IMR-90 (cell line): ENCODE data around the gene SERPINB2. TPM values are rescaled to one million over a fixed set of nuclear protein-coding genes. Genes with fewer than 3 reads are reported as not detected.

Experiments
- ATAC-seq: fragments of 200-7000 bp; cut with Tn5 transposase; 2 replicates; pipeline ENCODE4 v1.9.1; 2020; ENCODE audit warnings: low read depth, mild to moderate bottlenecking, moderate library complexity
- BruUV-seq: library from RNA; stranded (reverse); fragments of 400-500 nt; replicated peaks from 2 replicates; lab custom pipeline; 2021; lab: Mats Ljungman, UMichigan
- CTCF ChIA-PET: fragments of 300-600 bp; formaldehyde crosslinking; extraction: SDS; loops from one replicate; lab custom pipeline; 2021; ENCODE audit warnings: antibody characterized with exemption; lab: Yijun Ruan, JAX
- POLR2A ChIA-PET: fragments of 300-600 bp; sonication (Branson Sonifier 250); formaldehyde crosslinking; loops from one replicate; lab custom pipeline; 2022; ENCODE audit warnings: antibody characterized with exemption; ENCODE audit not compliant: unreplicated experiment; lab: Charles Lee
- DNase-seq: peaks from one replicate; pipeline ENCODE4 v3.0.0; 2013
- H2AFZ ChIP-seq: replicated peaks from 2 replicates; pipeline ENCODE3; 2013; ENCODE audit warnings: low read length, mild to moderate bottlenecking; ENCODE audit not compliant: poor library complexity
- H2AK5ac ChIP-seq: 2 replicates; pipeline ENCODE4 v1.6.1; 2013; ENCODE audit warnings: low read depth, low read length, inconsistent platforms
- H2AK9ac ChIP-seq: replicated peaks from 2 replicates; pipeline ENCODE3; 2013; ENCODE audit warnings: mild to moderate bottlenecking, low read depth, low read length, moderate library complexity; ENCODE audit not compliant: poor library complexity
- H2BK120ac ChIP-seq: 2 replicates; pipeline ENCODE4 v1.6.1; 2013; ENCODE audit warnings: low read depth, low read length, inconsistent platforms
- H2BK15ac ChIP-seq: 3 replicates; pipeline ENCODE4 v1.6.1; 2013; ENCODE audit warnings: low read depth, low read length, inconsistent platforms
- H2BK20ac ChIP-seq: 2 replicates; pipeline ENCODE4 v1.6.1; 2013; ENCODE audit warnings: low read depth, mild to moderate bottlenecking, inconsistent platforms, low read length, moderate library complexity
- H2BK5ac ChIP-seq: 2 replicates; pipeline ENCODE4 v1.6.1; 2013; ENCODE audit warnings: mild to moderate bottlenecking, low read depth, low read length, inconsistent platforms; ENCODE audit not compliant: poor library complexity, severe bottlenecking
- H3K14ac ChIP-seq: replicated peaks from 2 replicates; pipeline ENCODE4 v1.6.1; 2013; ENCODE audit warnings: low read depth, low read length, inconsistent platforms
- H3K18ac ChIP-seq: 2 replicates; pipeline ENCODE4 v1.6.1; 2013; ENCODE audit warnings: low read depth, low read length, control low read depth
- H3K23ac ChIP-seq: 2 replicates; pipeline ENCODE4 v1.6.1; 2013; ENCODE audit warnings: low read depth, low read length, inconsistent platforms
- H3K27ac ChIP-seq: 2 replicates; pipeline ENCODE4 v1.5.1; 2013; ENCODE audit warnings: mild to moderate bottlenecking, control low read depth, low read length; ENCODE audit not compliant: insufficient read depth
- H3K27me3 ChIP-seq: 2 replicates; pipeline ENCODE4 v1.6.1; 2013; ENCODE audit warnings: low read length; ENCODE audit not compliant: control insufficient read depth, insufficient read depth
- H3K36me3 ChIP-seq: 2 replicates; pipeline ENCODE4 v1.6.1; 2013; ENCODE audit warnings: low read length, mixed read lengths; ENCODE audit not compliant: control insufficient read depth, insufficient read depth
- H3K4ac ChIP-seq: 2 replicates; pipeline ENCODE4 v1.6.1; 2013; ENCODE audit warnings: low read depth, low read length, inconsistent platforms
- H3K4me1 ChIP-seq: 2 replicates; pipeline ENCODE4 v1.6.1; 2013; ENCODE audit warnings: low read length, mixed read lengths; ENCODE audit not compliant: control insufficient read depth, insufficient read depth
- H3K4me2 ChIP-seq: 2 replicates; pipeline ENCODE4 v1.6.1; 2013; ENCODE audit warnings: low read depth, mild to moderate bottlenecking, control low read depth, low read length, moderate library complexity
- H3K4me3 ChIP-seq: 2 replicates; pipeline ENCODE4 v1.5.1; 2013; ENCODE audit warnings: low read depth, mild to moderate bottlenecking, control low read depth, low read length, moderate library complexity; ENCODE audit not compliant: insufficient read depth
- H3K56ac ChIP-seq: 2 replicates; pipeline ENCODE4 v1.6.1; 2013; ENCODE audit warnings: low read length, inconsistent platforms; ENCODE audit not compliant: insufficient read depth; ENCODE audit errors: extremely low read depth
- H3K79me1 ChIP-seq, 2 experiments: 2 replicates each; pipeline ENCODE4 v1.6.1; 2013; ENCODE audit warnings: low read length in 2 of 2, inconsistent platforms in 1 of 2, low read depth in 1 of 2
- H3K9ac ChIP-seq: 2 replicates; pipeline ENCODE4 v1.6.1; 2013; ENCODE audit warnings: low read depth, low read length, control low read depth
- H3K9me1 ChIP-seq: 2 replicates; pipeline ENCODE4 v1.6.1; 2013; ENCODE audit warnings: low read length, inconsistent platforms; ENCODE audit not compliant: insufficient read depth
- H3K9me3 ChIP-seq: 2 replicates; pipeline ENCODE4 v1.6.1; 2013; ENCODE audit warnings: low read length; ENCODE audit not compliant: control insufficient read depth, insufficient read depth
- H4K20me1 ChIP-seq: 2 replicates; pipeline ENCODE4 v1.6.1; 2013; ENCODE audit warnings: low read length, inconsistent platforms; ENCODE audit not compliant: insufficient read depth
- H4K5ac ChIP-seq: 2 replicates; pipeline ENCODE4 v1.6.1; 2013; ENCODE audit warnings: mild to moderate bottlenecking, low read depth, low read length, control low read depth
- H4K8ac ChIP-seq, 2 experiments: 2 replicates each; pipeline ENCODE4 v1.6.1; 2013; ENCODE audit warnings: low read depth in 2 of 2, low read length in 2 of 2, control low read depth in 1 of 2, inconsistent platforms in 1 of 2
- H4K91ac ChIP-seq: 2 replicates; pipeline ENCODE4 v1.6.1; 2013; ENCODE audit warnings: low read depth, low read length, inconsistent platforms; ENCODE audit not compliant: insufficient read depth
- BHLHE40 ChIP-seq: fragments of 150-350 bp; IDR thresholded peaks from 2 replicates; pipeline ENCODE4 v1.6.1; 2016; ENCODE audit warnings: mild to moderate bottlenecking, low read depth, low read length
- CEBPB ChIP-seq: IDR thresholded peaks from 2 replicates; pipeline ENCODE4 v1.6.1; 2012; ENCODE audit warnings: low read depth, low read length, improper control_type of control experiment
- FOS ChIP-seq: fragments of 150-350 bp; IDR thresholded peaks from 2 replicates; pipeline ENCODE4 v1.6.1; 2016; ENCODE audit warnings: low read depth, low read length
- RAD21 ChIP-seq: IDR thresholded peaks from 2 replicates; pipeline ENCODE4 v1.6.1; 2012; ENCODE audit warnings: low read length, improper control_type of control experiment
- RCOR1 ChIP-seq: IDR thresholded peaks from 2 replicates; pipeline ENCODE4 v1.6.1; 2012; ENCODE audit warnings: mild to moderate bottlenecking, low read length, improper control_type of control experiment; ENCODE audit not compliant: insufficient replicate concordance
- RFX5 ChIP-seq: IDR thresholded peaks from 2 replicates; pipeline ENCODE4 v1.8.0; 2012; ENCODE audit warnings: low read depth, mild to moderate bottlenecking, low read length, moderate library complexity
- SMC3 ChIP-seq: fragments of 150-350 bp; IDR thresholded peaks from 2 replicates; pipeline ENCODE4 v1.6.1; 2016; ENCODE audit warnings: low read depth, mild to moderate bottlenecking, antibody characterized with exemption, low read length, moderate library complexity
- USF2 ChIP-seq: fragments of 150-350 bp; IDR thresholded peaks from 2 replicates; pipeline ENCODE4 v1.6.1; 2017; ENCODE audit warnings: mild to moderate bottlenecking, antibody characterized with exemption, low read length, low read depth
- WGBS, 2 experiments: methylation state at CpG; one replicate each; pipeline versions ENCODE4 v1.1.5 to v1.1.7; 2013; ENCODE audit warnings: missing lambda C conversion rate in 2 of 2; ENCODE audit not compliant: insufficient read length in 1 of 2; ENCODE audit errors: extremely low coverage in 2 of 2; 5-methylcytosine and 5-hydroxymethylcytosine counted together
- dilution Hi-C: fragments of 300-500 bp; cut with HindIII; formaldehyde crosslinking; loops from one replicate; pipeline ENCODE4 v1.14.3; 2018; ENCODE audit warnings: low sequenced_read_pairs; ENCODE audit not compliant: unreplicated experiment
- in situ Hi-C: fragments of 300-500 bp; cut with MboI; formaldehyde crosslinking; loops from 3 replicates; pipeline ENCODE4 v1.14.3; 2019; ENCODE audit warnings: low sequenced_read_pairs, inconsistent platforms, mixed read lengths
- intact Hi-C: fragments of 100-400 bp; cut with micrococcal nuclease; formaldehyde crosslinking; loops from 2 replicates; pipeline ENCODE4 v1.10.0; 2022
- polyA plus RNA-seq, 3 experiments: library from polyadenylated mRNA; depleted of rRNA; stranded (reverse); fragments of >200 nt; gene quantifications; 2 replicates each; pipeline ENCODE4 v1.2.3, GENCODE V29; 2012; ENCODE audit warnings: low replicate concordance in 1 of 3
- total RNA-seq: library from RNA; depleted of rRNA; stranded (reverse); fragments of >200 nt; gene quantifications from 2 replicates; pipeline ENCODE4 v1.2.3, GENCODE V29; 2012

Gene SERPINB2
- total and polyA plus RNA-seq, 2 of the 4 experiments (the other 2 are of a cell fraction), result 32.1 to 43.0 TPM

GRCh38 chr18:63889626-63890025, 2.1 kb downstream of the SERPINB2 start:
- H3K23ac ChIP-seq, result no peak overlapping the region
- no CpG with 5 or more reads among the region's 2 CpGs for WGBS, 2 experiments
- no peak overlapping the region for H3K56ac ChIP-seq
- no peak overlapping the region for H2BK5ac ChIP-seq
- H3K27me3 ChIP-seq, result peaks cover 2% of the 10 kb centered on the region; the same call in 1 of the 2 replicates
- in situ Hi-C loops, result no loop called here
- no peaks in the 10 kb centered on the region for H3K9me3 ChIP-seq
- no peak overlapping the region for H3K27ac ChIP-seq
- DNase-seq (no peak), ATAC-seq (no peak)
- POLR2A ChIA-PET, result no interaction called here
- H3K4me2 ChIP-seq, result no peak overlapping the region
- no peak overlapping the region for H3K18ac ChIP-seq
- H3K4me3 ChIP-seq, result no peak overlapping the region
- no peak overlapping the region for H2BK15ac ChIP-seq
- no peak overlapping the region for H2BK20ac ChIP-seq
- intact Hi-C loops, result no loop called here
- H3K79me1 ChIP-seq, result no peaks in the 10 kb centered on the region
- H3K9ac ChIP-seq, result no peak overlapping the region
- no peak overlapping the region for H2AFZ ChIP-seq
- no TSS peak for BruUV-seq
- no peaks in the 10 kb centered on the region for H3K4me1 ChIP-seq
- H4K8ac ChIP-seq, result no peak overlapping the region
- CTCF ChIA-PET, result no interaction called here
- no peaks in the 10 kb centered on the region; the same call in 1 of the 2 replicates for H3K9me1 ChIP-seq
- no peak overlapping the region for H4K91ac ChIP-seq
- H3K14ac ChIP-seq, result no peak overlapping the region
- no peak overlapping the region for H2AK9ac ChIP-seq
- dilution Hi-C loops, result no loop called here
- H4K20me1 ChIP-seq, result no peaks in the 10 kb centered on the region
- no peaks in the 10 kb centered on the region for H3K36me3 ChIP-seq
- H3K4ac ChIP-seq, result no peak overlapping the region
- no peak overlapping the region for H2AK5ac ChIP-seq
- no peak overlapping the region for H4K5ac ChIP-seq
- TF ChIP-seq RFX5 (no peak), USF2 (no peak), RCOR1 (no peak), BHLHE40 (no peak), RAD21 (no peak), FOS (no peak), SMC3 (no peak), CEBPB (no peak)
- H2BK120ac ChIP-seq, result no peak overlapping the region
